Mucosa of descending colon (tissue), 3 donors: ENCODE data around the gene CEP170B. TPM values are rescaled to one million over a fixed set of nuclear protein-coding genes. Genes with fewer than 3 reads are reported as not detected.
"Not testable (repeated sequence)": the region's sequence is repeated elsewhere in the genome, so short reads cannot be mapped to it uniquely, and the experiment has no call there.

Source experiments
- ATAC-seq: fragments of 200-7000 bp; cut with Tn5 transposase; one replicate; pipeline ENCODE4 v1.9.1; 2020; ENCODE audit warnings: mild to moderate bottlenecking, moderate library complexity
- DNase-seq, 3 donors: peaks; one replicate each; pipeline ENCODE4 v3.0.0-alpha.2; 2020
- H3K36me3 ChIP-seq: fragments of 200-600 bp; one replicate; pipeline ENCODE4 v1.8.0; 2021; ENCODE audit warnings: low read depth, mild to moderate bottlenecking
- H3K4me1 ChIP-seq: fragments of 200-600 bp; one replicate; pipeline ENCODE4 v1.8.0; 2021; ENCODE audit warnings: low read depth, mild to moderate bottlenecking
- H3K4me3 ChIP-seq: fragments of 200-600 bp; one replicate; pipeline ENCODE4 v1.8.0; 2021; ENCODE audit warnings: mild to moderate bottlenecking
- H3K9me3 ChIP-seq: fragments of 200-600 bp; one replicate; pipeline ENCODE4 v1.8.0; 2021; ENCODE audit warnings: mild to moderate bottlenecking
- intact Hi-C, 2 donors: fragments of 100-400 bp; cut with DNase I in 1 of 2; cut with micrococcal nuclease in 1 of 2; formaldehyde crosslinking; loops; one replicate each; pipeline versions ENCODE4 v1.11.0 to v1.11.1; 2022; cut with DNase I, micrococcal nuclease
- total RNA-seq, 3 donors: library from RNA; stranded (reverse); fragmentation: NEBNext Ultra II Directional in 2 of 3; extraction: Animal tissue kit (Norgen Biotek cat#: 25700) in 2 of 3; gene quantifications; one replicate each; pipeline versions ENCODE4 v1.2.1 to v1.2.4, GENCODE V29; 2021 to 2023
- TF ChIP-seq, protein P1 (sequence below): fragments of 200-600 bp; IDR thresholded peaks from one replicate; pipeline ENCODE4 v1.8.0; 2022; ENCODE audit warnings: antibody characterized with exemption, mild to moderate bottlenecking
- donor health status: DM: no; HTN: no; CAD: no; lungs with moderate emphysema.
- donor health status: DM: no; HTN: no; CAD: no.
- donor health status: DM: no; HTN: yes; CAD: no.

Gene CEP170B
- total RNA-seq, 3 donors from 2014 or later, result 66.8 to 89.9 (median 69.9) TPM

DNA sequence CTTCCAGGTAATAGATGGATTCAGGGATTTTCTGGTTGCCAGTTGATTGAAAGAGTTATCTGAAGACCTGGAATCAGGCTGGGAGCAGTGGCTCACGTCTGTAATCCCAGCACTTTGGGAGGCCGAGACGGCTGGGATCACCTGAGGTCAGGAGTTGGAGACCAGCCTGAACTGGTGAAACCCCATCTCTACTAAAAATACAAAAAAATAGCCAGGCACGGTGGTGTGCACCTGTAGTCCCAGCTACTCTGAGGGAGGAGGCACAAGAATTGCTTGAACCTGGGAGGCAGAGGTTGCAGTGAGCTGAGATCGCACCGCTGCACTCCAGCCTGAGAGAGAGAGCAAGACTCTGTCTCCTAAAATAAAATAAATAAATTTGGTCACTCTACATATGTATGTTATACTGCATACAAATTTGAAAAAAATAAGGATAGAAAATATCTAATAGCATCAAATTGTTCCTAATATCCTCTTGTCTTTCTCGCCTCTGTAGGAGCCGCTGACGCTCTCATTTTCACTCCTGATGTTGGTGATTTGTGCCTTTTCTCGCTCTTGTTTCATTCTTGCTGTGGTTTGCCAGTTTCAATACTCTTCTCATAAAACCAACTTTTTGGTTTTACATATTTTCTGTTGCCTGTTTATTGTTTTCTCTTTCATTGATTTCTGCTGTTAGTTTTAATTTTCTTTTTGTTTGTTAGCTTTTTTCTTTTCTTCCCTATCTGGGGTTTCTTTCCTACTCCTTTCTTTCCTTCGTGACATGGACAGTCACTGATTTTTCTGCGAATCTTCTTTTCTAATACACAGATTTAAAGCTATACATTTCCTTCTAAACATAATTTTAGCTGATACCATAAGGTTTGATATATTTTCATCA is 35.8 kb downstream of the CEP170B start:
- DNase-seq (no peak), ATAC-seq (no peak)
- H3K36me3 ChIP-seq, result no peaks in the 10 kb centered on the region
- TF ChIP-seq, protein P1, sequence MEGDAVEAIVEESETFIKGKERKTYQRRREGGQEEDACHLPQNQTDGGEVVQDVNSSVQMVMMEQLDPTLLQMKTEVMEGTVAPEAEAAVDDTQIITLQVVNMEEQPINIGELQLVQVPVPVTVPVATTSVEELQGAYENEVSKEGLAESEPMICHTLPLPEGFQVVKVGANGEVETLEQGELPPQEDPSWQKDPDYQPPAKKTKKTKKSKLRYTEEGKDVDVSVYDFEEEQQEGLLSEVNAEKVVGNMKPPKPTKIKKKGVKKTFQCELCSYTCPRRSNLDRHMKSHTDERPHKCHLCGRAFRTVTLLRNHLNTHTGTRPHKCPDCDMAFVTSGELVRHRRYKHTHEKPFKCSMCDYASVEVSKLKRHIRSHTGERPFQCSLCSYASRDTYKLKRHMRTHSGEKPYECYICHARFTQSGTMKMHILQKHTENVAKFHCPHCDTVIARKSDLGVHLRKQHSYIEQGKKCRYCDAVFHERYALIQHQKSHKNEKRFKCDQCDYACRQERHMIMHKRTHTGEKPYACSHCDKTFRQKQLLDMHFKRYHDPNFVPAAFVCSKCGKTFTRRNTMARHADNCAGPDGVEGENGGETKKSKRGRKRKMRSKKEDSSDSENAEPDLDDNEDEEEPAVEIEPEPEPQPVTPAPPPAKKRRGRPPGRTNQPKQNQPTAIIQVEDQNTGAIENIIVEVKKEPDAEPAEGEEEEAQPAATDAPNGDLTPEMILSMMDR, result no peak
- intact Hi-C loops, result no loop called here
- no peak overlapping the region for H3K4me3 ChIP-seq
- H3K4me1 ChIP-seq, result no peaks in the 10 kb centered on the region
- H3K9me3 ChIP-seq, result no peaks in the 10 kb centered on the region

DNA sequence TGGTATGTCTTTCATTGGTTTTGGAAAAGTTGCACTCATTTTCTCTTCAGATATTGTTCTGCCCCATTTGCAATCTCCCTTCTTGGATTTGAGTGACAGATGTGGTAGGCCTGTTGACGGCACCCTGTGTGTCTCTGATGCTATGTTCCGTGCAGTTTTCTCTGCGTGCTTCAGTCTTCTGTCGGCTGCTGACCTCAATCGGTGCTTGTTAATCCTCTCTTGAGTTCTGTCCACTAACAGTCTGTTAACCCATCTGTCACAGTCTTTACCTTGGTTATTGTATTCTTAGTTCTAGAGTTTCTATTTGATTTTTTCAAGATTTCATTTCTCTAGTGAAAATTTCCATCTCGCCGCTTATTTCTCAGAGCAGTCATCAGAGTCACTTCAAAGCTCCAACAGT is 38.9 kb downstream of the CEP170B start:
- ATAC-seq, result no peak
- intact Hi-C loops, result no loop called here
- TF ChIP-seq, protein P1, result no peak
- Histone ChIP-seq H3K9me3 (no peaks in the 10 kb centered on the region), H3K4me1 (no peaks in the 10 kb centered on the region), H3K36me3 (no peaks in the 10 kb centered on the region), H3K4me3 (no peak overlapping the region)
- DNase-seq, result no peak

DNA sequence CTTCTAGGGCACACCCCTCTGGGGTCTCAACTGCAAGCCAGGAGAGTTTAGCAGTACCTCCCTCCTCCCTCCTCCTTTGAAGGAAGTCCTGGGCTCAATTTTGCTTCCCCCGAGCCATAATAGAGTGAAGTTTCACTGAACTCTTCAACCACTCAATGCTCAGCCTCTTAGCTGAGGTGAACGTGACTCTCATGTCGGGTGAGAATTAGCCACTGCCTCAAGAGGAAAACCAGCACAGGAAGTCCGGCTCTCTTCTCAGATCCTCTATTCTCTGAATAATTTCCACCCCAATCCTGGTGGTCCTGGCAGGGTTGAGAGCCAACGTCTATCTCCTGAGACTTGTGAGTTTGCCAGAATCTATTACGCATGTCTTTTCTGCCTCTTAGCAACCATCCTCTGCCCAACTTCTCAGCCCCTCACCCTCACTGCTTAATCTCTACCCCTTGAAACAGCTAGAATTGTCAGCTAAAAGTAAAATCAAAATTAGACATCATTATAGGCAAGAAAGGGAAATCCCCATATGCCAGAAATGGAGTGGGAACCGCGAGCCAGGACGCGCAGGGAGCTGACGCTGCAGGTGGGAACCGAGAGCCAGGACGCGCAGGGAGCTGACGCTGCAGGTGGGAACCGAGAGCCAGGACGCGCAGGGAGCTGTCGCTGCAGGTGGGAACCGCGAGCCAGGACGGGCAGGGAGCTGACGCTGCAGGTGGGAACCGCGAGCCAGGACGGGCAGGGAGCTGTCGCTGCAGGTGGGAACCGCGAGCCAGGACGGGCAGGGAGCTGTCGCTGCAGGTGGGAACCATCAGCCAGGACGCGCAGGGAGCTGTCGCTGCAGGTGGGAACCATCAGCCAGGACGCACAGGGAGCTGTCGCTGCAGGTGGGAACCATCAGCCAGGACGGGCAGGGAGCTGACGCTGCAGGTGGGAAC is 39.8 kb downstream of the CEP170B start:
- H3K36me3 ChIP-seq, H3K4me1 ChIP-seq, DNase-seq, ATAC-seq, intact Hi-C loops, H3K4me3 ChIP-seq, H3K9me3 ChIP-seq: not testable (repeated sequence)

DNA sequence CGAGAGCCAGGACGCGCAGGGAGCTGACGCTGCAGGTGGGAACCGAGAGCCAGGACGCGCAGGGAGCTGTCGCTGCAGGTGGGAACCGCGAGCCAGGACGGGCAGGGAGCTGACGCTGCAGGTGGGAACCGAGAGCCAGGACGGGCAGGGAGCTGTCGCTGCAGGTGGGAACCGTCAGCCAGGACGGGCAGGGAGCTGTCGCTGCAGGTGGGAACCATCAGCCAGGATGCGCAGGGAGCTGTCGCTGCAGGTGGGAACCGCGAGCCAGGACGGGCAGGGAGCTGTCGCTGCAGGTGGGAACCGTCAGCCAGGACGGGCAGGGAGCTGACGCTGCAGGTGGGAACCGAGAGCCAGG is 40.5 kb downstream of the CEP170B start:
- H3K4me3 ChIP-seq, intact Hi-C loops, H3K4me1 ChIP-seq, ATAC-seq, DNase-seq, H3K9me3 ChIP-seq, H3K36me3 ChIP-seq: not testable (repeated sequence)

DNA sequence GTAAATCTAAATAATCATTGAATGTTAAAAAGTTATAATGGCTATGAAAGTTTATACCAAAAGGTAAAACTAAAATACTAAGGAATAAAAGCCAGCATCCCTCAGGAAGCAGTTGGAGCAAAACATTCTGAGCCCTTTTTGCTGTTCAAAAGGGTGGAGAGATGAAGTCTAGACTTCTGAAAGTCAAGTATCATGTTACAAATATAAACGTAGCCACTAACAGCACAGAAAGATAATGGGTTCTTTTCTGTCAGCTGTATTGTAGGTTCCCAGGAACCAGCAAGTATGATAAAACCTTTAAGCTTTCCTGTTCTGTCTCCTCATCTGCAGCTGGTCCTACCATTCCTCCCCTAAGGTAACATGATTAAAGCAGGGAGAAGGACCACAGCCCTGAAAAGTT is 43.2 kb downstream of the CEP170B start:
- Histone ChIP-seq H3K36me3 (no peaks in the 10 kb centered on the region), H3K9me3 (peaks cover 8% of the 10 kb centered on the region), H3K4me1 (no peaks in the 10 kb centered on the region), H3K4me3 (no peak overlapping the region)
- DNase-seq (no peak), ATAC-seq (no peak)
- TF ChIP-seq, protein P1, result no peak
- intact Hi-C loops, result no loop called here

DNA sequence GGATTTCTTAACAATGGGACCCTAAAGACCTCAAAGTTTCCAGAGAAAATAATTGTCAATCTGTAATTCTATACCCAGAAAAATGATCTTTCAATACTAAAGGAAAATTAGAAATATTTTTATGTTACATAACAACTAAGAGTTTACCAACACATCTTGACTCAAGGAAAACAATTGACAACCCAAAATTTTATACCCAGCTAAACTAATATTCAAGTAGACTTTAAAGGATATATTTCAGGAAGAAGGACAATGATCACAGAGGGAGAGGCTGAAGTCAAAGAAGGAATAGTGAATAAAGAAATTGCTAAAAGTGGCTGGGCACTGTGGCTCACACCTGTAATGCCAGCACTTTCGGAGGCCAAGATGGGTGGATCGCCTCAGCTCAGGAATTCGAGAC is 47.0 kb downstream of the CEP170B start:
- H3K4me1 ChIP-seq, result no peaks in the 10 kb centered on the region
- intact Hi-C loops, result no loop called here
- H3K36me3 ChIP-seq, result no peaks in the 10 kb centered on the region
- H3K4me3 ChIP-seq, result no peak overlapping the region
- TF ChIP-seq, protein P1, result no peak
- ATAC-seq, result no peak
- peaks cover 8% of the 10 kb centered on the region for H3K9me3 ChIP-seq
- no peak for DNase-seq
